Measurements from ENCODE around the gene DHRS3. TPM values are rescaled to one million over a fixed set of nuclear protein-coding genes. Genes with fewer than 3 reads are reported as not detected.
A peak's percentile ranks its signal among the peaks of the same experiment; 100 is the strongest.

Gene DHRS3
- total RNA-seq, 4 donors from 2014 or later = 180 to 449 (median 358) TPM

- peak; percentile 59 to 66 for DNase-seq (ENCODE audit: low spot score in 2 of 2)
- peak in 1 of 2 donors; percentile 24 for TF ChIP-seq POLR2A (IDR thresholded peaks at IDR 0.05)
- peak in 1 of 2 donors; percentile 53 for TF ChIP-seq EP300 (IDR thresholded peaks at IDR 0.05)
- no peak for TF ChIP-seq CTCF (IDR thresholded peaks at IDR 0.05)
- Histone ChIP-seq H3K4me3 (peak overlapping the region; percentile 47 to 84 (median 76)), H3K27ac (peak overlapping the region; percentile 91 to 98 (median 94)), H3K27me3 (no peaks in the 10 kb centered on the region), H3K9me3 (no peaks in the 10 kb centered on the region), H3K4me1 (peaks cover 0 to 60% (median 35%) of the 10 kb centered on the region in 4 donors), H3K36me3 (no peaks in the 10 kb centered on the region)
- WGBS, 2 donors = 3 to 4% methylated on average over 29 to 30 of the region's 30 CpGs
These were observed 1.2 kb upstream of the DHRS3 start for GRCh38 chr1:12618965-12619791.

GRCh38 chr1:12618661-12618964 is 603 bp upstream of the DHRS3 start:
- Histone ChIP-seq H3K4me3 (peak overlapping the region; percentile 47 to 84 (median 76)), H3K27me3 (no peaks in the 10 kb centered on the region), H3K4me1 (peaks cover 0 to 60% (median 40%) of the 10 kb centered on the region in 4 donors), H3K27ac (peak overlapping the region; percentile 91 to 98 (median 94)), H3K9me3 (no peaks in the 10 kb centered on the region), H3K36me3 (no peaks in the 10 kb centered on the region)
- WGBS, 2 donors = 0% methylated on average over 6 of the region's 6 CpGs
- no peak for DNase-seq (ENCODE audit: low spot score in 2 of 2)
- no peak for TF ChIP-seq CTCF (IDR thresholded peaks at IDR 0.05)
- no peak for TF ChIP-seq EP300 (IDR thresholded peaks at IDR 0.05)
- no peak for TF ChIP-seq POLR2A (IDR thresholded peaks at IDR 0.05)

DNA sequence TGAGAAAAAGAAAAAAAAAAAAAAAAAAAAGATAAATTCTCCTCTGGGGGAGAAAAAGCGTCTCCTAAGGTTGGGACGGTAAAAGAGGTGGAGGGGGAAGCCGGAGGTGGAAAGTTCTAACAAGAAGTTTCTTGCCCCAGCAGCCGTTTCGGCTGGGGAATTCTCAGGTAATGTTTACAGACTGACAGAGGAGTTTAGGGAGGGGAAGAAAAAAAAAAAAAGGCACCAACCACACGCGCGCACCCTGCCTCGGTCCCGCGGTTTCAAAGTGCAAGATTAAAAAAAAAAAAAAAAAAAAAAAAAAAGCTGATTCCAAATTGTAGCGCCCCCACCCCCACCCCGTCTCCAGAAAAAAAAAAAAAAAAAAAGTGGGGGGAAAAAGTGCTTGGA is 504 bp downstream of the DHRS3 start:
- Histone ChIP-seq H3K36me3 (no peaks in the 10 kb centered on the region), H3K9me3 (no peaks in the 10 kb centered on the region), H3K4me1 (peaks cover 0 to 60% (median 39%) of the 10 kb centered on the region in 4 donors), H3K27ac (peak overlapping the region; percentile 91 to 98 (median 94)), H3K27me3 (no peaks in the 10 kb centered on the region), H3K4me3 (peak overlapping the region; percentile 47 to 84 (median 76))
- TF ChIP-seq CTCF (IDR thresholded peaks at IDR 0.05) = no peak
- TF ChIP-seq EP300 (IDR thresholded peaks at IDR 0.05) = no peak
- TF ChIP-seq POLR2A (IDR thresholded peaks at IDR 0.05) = no peak
- no peak for DNase-seq (ENCODE audit: low spot score in 2 of 2)
- 0% methylated on average over 13 of the region's 13 CpGs for whole genome bisulfite sequencing, 2 donors

- Histone ChIP-seq H3K4me3 (peak overlapping the region; percentile 47 to 84 (median 76)), H3K36me3 (peaks cover 0 to 4% (median 0%) of the 10 kb centered on the region in 3 donors), H3K9me3 (no peaks in the 10 kb centered on the region), H3K4me1 (peaks cover 0 to 60% (median 37%) of the 10 kb centered on the region in 4 donors), H3K27me3 (no peaks in the 10 kb centered on the region), H3K27ac (peak overlapping the region; percentile 91 to 98 (median 94))
- 0% methylated on average over 38 to 53 of the region's 53 CpGs for WGBS, 2 donors
- no peak for DNase-seq (ENCODE audit: low spot score in 2 of 2)
- TF ChIP-seq EP300 (IDR thresholded peaks at IDR 0.05) = peak in 1 of 2 donors; percentile 14
- no peak for TF ChIP-seq CTCF (IDR thresholded peaks at IDR 0.05)
- no peak for TF ChIP-seq POLR2A (IDR thresholded peaks at IDR 0.05)
These were observed 1.2 kb downstream of the DHRS3 start for GRCh38 chr1:12616709-12617373.
